Activated T-cell treated with anti-CD3 and anti-CD28 coated beads for 48 hours (primary cell): ENCODE data around the gene MAP2K7.
"Not testable (repeated sequence)": the region's sequence is repeated elsewhere in the genome, so short reads cannot be mapped to it uniquely, and the experiment has no call there.

Experiments
- DNase-seq: peaks from one replicate; pipeline ENCODE4 v3.0.0-alpha.2; 2020; ENCODE audit warnings: low read depth

MAP2K7 gene

DNA sequence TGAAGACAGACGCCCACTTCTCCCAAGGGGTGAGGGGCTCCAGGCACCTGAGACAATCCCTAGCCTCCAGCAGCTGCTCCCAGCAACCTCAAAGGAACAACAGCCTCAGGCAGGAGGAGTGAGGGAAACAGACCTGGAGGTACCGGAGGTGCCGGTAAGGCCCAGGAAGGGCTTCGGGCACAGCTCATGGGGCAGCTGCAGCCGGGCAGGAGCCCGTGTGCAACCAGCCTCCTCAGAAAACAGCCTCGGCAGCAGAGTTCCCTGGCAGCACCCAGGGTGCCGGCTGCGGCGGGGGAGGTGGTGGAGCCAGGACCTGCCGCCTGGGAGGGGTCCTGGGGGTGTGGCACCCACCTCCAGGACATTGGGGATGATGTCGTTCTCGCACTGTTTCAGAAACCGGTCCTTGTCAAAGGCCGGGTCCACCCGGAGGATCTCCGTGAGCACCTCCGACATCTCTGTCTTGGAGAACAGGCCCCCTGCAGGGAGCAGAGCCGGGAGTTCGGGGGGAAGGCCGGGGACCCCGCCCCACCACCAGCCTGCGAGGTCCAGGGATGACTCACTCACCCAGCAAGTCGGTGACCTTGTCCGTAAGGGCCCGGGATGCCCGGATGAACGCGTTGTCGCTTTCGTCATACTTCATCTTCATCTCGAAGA lies 28.7 kb downstream of the MAP2K7 start:
- DNase-seq: no peak

DNA sequence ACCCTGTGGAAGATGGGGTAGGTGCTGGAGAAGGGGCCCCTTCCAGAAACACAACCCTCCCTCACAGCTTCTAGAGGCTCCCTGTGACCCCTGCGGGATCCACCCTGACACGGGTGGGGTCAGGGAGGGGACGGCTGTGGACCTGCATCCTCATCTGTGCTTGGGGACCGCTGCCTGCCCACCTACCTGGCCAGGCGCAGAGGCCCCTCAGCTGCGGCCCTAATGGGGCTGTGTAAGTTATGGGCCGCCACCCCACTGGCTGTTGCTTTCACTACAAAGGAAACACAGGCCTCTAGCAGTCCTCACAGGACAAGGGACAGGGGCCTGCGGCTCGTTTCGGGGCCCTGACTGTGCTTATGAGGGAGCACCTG lies 29.2 kb downstream of the MAP2K7 start:
- DNase-seq: no peak

DNA sequence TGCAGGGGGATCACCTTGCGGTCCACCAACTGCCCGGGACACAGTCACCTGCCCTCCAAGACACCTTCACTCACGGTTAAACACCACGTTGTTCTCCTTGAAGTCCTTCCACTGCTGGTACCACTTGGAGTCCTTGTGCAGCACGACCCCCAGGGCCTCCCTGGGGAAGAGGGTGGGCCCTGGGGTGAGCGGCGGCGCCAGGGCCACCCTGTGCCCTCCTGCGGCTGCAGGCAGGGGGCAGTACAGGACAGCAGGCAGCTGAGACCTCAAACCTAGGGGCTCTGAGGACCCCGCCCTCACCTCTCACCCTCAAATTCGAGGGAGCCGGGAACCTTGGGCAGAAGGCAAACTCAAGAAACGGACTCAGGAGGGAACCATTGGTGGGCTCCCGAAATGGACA lies 29.7 kb downstream of the MAP2K7 start:
- DNase-seq: no peak

DNA sequence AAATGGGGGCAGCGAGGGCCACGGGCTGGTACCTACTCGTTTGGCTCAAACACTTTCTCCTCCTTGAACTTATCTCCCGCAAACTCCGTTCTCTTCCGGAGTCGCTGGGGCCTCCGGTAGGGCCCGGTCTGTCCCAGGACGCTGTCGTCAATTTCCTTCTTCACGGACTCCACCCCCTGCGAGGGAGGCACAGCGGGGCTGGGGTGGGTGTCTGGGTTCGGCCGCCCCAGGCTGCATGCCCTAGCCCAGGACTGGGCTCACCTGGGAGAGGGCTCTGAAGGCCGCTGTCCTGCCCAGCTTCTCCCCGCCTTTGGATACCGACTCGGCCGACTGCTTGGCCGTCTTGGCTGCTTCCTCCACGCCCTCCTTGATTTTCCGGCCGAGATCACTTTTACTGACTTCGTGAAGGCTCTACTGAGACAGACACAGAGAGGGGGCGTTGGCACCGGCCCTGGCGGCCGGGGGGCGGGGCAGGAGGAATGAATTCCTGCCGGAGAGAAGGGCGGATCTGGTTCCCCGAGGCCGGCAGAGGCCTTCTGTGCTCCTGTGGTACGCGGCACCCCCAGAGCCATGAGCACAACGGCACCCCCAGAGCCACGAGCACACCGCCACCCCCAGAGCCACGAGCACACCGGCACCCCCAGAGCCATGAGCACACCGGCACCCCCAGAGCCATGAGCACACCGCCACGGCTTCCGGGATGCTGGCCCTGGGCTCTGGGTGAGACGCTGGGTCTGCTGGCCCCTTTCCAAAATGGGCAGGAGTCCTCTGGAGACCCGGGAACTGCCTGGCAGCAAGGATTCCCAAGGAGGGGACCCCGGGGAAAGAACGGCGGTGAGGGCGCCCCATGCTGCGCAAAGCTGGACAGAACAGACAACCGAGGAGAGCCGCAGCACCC lies 30.4 kb downstream of the MAP2K7 start:
- DNase-seq: no peak

DNA sequence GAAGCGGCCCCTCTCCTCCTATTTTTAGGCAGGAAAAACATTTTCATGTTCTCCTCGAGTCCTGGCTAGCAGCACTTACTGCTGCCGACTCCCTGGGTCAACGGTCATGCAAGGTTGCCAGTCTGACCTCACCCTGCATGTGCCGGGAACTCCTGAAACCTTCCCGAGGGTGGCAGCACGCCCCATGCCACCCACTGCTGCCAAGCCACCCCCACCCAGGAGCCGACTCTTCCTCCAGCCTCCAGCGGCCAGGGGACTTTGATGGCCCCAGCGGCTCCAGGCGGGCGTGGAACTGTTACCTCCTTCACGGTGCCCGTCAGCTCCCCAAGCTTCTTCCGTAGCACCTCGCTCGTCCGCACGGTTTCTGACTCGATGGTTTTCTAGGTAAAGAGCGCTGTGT lies 31.1 kb downstream of the MAP2K7 start:
- no peak for DNase-seq

DNA sequence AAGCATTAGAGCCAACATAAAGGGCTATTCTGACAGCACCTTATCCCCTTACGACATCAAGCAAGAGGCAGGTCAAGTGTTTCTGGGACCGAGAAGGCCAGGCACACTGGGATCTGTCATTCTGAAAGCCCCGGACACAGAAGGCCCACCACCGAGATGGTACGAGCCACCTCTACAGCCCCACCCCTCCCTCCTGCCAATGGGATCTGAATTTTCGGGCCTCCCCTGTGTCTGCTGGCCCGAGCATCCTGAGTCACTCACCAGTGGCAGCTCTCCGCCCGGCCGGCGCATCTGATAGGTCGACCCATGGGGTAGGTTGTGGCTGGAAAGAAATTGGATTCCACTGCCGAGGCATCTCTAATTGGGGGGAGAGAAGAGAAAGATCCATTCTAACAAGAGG lies 37.2 kb downstream of the MAP2K7 start:
- no peak for DNase-seq

DNA sequence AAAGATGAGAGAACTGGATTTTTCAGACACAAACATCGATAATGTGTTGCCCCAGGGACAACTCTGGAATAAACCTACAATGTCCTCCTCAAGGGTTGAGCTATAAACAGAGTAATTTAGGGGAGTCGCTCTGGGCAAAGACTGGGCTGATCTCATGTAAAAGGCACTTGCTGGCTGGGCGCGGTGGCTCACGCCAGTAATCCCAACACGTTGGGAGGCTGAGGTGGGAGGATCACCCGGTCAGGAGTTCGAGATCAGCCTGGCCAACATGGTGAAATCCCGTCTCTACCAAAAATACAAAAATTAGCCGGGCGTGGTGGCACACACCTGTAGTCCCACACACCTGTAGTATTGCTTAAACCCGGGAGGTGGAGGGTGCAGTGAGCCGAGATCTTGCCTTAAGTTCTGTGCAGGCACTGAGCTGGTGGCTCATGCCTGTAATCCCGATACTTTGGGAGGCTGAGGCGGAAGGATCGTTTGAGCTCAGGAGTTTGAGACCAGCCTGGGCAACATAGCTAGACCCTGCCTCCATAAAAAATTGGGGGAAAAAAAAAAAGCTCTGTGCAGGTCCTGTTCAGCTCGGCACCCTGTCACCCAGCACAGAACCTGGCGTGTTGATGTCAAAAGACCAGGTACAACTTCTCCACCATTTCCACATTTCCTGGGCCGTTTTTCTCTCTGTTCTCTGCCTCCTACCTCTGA lies 38.4 kb downstream of the MAP2K7 start:
- no peak for DNase-seq

DNA sequence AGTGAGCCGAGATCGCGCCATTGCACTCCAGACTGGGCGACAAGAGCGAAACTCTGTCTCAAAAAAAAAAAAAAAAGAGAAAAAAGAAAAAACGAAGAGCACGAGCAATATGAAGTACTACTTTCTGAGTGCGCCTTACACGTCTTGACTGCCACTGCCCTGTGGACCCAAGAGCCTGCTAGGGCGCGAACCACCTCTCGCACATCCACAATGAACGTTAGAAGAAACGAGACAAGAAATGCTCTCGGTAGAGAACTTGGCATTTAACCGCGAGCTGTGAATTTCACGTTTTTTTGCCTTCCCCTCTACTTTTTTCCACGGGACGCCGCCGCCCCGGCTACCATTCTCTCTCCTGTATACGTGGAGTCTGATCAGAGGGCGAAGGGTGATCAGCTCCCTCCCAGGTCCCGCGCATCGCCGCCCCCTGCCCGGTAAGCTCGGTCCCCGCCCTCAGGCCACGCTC lies 39.3 kb downstream of the MAP2K7 start:
- no peak for DNase-seq

DNA sequence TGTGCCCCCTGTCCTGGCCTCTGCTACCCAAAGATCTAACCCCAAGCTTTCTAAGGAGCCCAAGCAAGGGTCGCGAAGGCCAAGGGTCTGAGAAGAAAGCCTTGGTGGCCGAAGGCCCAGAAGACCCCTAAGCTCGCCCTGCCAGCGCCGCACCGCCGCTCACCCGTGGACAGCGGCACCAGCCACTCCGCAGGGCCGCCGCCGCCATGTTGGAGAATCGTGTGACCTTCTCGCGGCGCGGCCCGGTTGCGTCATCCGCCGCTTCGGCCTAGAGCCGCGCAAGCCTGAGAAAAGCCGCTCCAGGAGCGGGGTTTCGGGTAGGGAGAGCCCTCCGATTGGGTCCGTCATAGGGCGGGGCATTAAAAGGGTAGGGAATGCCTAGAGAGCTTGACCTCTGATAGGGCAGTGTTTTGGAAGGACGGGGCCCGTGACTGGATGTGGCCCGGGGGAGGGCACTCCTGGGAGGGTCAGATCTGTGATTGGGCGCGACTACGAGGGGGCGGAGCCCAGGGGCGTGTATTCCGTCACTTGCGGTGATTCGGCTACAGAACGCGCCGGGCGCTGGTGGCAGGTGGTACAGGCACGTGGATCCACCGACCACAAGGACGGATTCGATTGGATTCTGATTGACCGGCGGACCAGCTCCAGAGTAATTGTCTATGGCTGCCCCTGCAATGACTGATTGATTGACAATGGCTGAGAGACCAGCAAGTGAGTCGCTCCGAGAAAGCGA lies 39.9 kb downstream of the MAP2K7 start, which contains the start of gene TIMM44:
TIMM44 (minus strand) TSS at position 223 of the 733 bp plus-strand sequence; CDS start at position 208, 15 bp downstream.
- peak; percentile 99 for DNase-seq

DNA sequence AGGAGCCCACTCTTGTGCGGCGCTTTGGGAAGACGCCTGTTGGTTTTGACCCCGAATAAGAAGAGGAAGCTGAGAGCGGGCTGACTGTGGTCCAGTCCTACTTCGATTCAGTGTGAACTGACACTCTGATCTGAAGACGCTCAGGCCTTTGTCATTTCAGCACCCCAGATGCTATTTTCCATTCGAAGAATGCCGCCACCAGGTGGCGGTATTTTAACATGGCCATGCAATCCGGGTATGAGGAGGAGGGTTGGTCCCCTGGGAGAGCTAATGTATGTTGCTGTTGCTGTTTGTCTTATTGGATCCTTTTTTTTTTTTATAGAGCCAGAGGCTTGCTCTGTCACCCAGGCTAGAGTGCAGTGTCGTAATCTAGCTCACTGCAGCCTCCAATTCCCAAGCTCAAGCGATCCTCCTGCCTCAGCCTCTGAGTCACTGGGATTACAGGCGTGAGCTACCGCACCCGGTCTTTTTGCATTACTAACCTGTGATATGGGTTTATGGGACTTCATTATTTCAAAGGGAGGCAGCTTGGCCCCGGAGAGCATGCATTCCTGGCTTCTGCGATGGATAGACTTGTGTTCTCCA lies 40.6 kb downstream of the MAP2K7 start:
- DNase-seq: peak; percentile 81

DNA sequence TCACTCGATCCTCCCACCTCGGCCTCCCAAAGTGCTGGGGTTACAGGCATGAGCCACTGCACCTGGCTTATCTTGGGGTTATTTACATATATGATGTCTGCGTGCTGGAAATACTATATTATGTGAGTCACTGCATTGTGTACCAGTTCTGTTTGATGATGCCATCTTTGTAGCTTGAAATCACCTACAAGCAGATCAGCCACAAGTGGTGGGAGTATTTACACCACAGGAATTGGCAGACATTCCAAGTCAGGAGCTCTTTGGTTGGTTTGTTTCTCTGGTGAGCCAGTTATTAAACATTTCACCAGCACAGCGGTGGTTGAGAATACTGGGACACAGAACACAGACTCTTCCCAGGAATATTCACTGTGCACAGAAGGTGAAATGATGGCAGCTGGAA lies 44.3 kb downstream of the MAP2K7 start:
- DNase-seq: no peak

DNA sequence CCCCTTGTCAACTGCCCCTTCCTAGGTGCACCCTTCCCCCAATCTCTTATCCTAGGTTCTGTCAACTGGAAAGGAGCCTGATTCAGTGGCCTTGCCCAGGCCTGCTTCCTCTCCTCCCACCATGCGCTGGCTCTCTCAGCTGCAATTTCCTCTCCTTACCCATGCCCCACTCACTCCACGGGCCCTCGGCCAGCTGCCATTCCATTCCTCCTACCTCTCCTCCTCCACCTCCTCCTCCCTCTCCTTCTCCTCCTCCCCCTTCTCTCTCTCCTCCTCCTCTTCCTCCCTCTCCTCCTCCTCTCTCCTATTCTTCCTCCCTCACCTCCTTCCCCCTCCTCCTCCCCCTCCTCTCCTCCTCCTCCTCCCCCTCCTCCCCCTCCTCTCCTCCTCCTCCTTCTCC lies 49.4 kb downstream of the MAP2K7 start:
- DNase-seq: no peak

DNA sequence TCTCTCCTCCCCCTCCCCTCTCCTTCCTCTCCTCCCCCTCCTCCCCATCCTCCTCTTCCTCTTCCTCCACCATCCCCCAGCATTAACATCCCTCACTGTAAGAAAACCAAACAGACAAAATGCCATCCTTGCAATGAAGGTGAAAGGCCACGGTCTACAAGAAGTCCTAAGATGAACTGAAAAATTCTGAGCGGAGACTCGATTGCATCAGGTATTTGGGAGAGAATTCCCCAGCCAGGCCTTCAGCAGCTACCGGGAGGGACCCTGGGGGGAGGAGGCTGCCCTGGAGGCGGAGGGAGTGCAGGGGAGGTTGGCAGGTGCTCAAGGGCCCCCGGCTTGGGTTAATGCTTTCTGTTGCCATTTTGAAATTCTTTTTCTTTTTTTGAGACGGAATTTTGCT lies 49.9 kb downstream of the MAP2K7 start:
- DNase-seq: no peak

DNA sequence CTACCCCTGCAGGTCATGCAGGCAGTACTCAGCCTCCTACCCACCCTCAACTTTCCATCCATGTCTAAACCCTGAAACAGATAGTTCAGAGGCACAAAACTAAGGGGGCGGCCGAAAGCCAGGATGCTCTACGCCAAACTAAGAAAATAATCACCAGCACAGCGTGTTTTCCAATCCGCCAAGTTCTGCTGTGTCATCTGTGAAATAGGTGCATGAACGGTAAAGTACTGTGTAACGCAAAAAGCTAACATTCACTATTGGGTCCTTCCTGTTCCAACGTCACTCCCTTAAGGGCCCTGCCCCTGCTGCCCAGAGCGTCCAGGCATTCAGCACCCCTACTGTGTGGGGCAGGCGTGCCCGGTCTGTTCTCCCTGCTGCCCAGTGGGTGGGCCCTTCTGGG lies 52.0 kb downstream of the MAP2K7 start:
- no peak for DNase-seq

DNA sequence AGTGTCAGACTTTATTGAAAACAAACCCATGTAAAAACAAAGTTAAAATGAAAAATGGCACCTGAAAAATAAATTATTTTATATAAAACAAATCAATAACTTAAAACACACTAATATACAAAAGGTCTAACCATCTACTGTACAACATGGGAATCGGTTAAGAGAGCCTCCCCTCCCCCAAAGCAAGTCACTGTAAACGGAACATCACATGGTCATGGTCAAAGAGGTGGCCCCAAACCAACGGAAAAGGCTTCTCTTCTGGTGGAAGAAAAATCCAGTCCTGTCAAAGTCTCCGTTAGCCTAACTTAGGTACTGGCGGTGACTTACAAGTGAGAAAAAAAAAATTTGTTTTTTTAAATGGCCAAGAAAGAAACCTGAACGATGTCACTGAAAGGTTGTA lies 55.5 kb downstream of the MAP2K7 start:
- no peak for DNase-seq

DNA sequence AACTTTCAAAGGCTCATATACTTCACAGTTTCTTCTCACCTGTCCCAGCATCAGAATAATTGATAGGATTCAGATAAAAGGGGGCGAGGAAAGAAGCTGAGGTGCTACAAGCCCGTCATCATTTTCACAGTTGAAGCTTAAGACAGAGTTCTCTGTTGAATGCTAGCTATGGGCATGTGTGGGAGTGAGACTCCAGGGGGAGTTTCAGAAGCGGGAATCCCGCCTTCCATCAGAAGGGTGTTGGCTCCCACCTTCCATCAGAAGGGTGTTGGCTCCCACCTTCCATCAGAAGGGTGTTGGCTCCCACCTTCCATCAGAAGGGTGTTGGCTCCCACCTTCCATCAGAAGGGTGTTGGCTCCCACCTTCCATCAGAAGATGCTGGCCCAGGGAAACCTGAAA lies 57.4 kb downstream of the MAP2K7 start:
- DNase-seq: not testable (repeated sequence)

DNA sequence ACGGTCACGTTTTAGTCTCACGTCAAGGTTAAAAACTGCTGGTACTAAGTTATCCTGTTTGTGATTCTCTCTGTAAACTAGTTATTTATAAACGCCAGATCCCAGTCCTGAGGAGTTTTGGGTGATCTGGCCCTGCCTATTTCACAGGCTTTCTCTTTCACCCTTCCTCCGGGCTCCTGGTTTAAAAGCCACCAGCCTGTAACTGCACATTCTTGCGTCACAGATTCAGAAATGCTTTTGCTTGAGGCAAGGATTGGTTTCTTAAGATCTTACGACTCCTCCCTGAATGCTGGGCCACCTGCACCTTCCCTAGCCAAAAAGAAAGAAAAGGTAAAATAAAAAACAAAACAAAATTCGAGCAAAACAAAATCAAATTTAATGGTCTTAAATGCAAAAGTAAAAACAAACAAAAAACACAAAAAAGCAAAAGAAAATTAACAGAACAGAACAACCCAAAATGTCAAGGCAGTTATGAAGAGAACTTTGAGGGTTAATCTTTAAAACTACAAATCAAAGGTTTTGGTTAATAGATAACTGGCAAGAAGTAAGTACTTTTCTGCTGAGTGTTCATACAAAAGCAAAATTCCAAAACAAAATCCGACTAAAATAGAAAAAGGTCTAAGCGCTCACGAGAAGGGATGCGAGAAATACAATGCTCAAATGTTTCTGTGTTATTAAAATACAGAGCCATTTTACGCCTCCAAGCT lies 58.4 kb downstream of the MAP2K7 start:
- no peak for DNase-seq

DNA sequence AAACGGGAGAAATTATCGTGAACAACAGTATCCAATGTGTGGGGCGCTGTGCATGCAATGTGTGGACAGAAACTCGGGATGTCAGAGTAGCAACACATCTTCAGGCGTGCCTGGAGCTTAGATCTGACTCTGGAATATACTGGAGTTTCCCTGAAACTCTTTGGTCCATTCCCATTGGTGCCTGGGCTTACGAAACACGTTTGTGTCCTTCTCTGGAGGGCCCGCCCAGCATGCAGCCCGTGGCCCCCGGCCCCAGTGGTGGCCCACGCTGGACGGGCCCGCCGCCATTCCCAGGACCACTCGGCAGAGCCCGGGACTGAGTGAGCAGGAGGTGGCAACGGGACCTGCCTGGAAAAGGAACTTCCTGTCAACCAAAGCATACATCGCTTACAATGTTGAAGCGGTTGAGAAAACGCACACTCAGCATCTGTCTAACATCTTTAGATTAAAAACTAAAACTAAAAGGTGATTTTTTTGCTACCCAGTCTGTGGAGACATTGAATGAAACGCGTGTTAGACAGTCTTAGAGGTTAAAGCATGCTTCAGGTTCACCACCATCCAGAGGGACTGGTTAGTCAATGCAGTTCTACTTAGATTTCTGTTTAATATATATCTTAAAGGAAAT lies 59.1 kb downstream of the MAP2K7 start:
- DNase-seq: no peak

DNA sequence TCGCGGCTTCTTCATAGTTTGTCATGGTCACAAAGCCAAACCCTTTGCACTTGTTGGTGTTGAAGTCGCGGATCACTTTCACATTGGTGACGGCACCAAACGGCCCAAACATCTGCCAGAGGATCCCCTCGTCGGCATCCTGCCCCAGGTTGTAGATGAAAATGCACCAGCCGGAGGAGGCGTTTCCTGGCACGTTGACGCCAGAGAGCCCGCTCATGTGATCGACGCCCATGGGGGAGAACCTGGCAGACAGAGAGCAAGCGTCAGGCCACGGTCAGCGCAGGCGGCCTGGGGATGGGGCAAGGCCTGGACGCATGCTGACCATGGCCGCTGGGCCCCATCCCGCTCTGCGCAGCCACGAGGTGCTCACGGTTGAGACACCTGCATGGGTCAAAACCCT lies 59.9 kb downstream of the MAP2K7 start:
- no peak for DNase-seq
